Astrocyte (in vitro differentiated cells and primary cell): ENCODE results near the gene COPS9. TPM values are rescaled to one million over a fixed set of nuclear protein-coding genes. Genes with fewer than 3 reads are reported as not detected.
A peak's percentile ranks its signal among the peaks of the same experiment; 100 is the strongest.

Experiments
- DNase-seq: peaks from one replicate; pipeline ENCODE4 v3.0.0-alpha.2; 2010; ENCODE audit warnings: low read depth
- FAIRE-seq: peaks from 2 replicates; lab custom pipeline; 2011; peaks lifted over from hg19 to GRCh38; lab: Jason Lieb, UNC
- H2AFZ ChIP-seq: 2 replicates; pipeline ENCODE4 v1.6.0; 2012; ENCODE audit warnings: low read depth, low read length, inconsistent platforms
- H3K27ac ChIP-seq: 2 replicates; pipeline ENCODE4 v1.5.1; 2011; ENCODE audit warnings: low read depth, low read length, inconsistent platforms
- H3K27me3 ChIP-seq: 2 replicates; pipeline ENCODE4 v1.6.0; 2011; ENCODE audit warnings: low read length, inconsistent platforms; ENCODE audit not compliant: insufficient read depth
- H3K36me3 ChIP-seq: 2 replicates; pipeline ENCODE4 v1.5.1; 2011; ENCODE audit warnings: low read length, inconsistent platforms; ENCODE audit not compliant: insufficient read depth
- H3K4me1 ChIP-seq: 2 replicates; pipeline ENCODE4 v1.5.1; 2011; ENCODE audit warnings: low read length, inconsistent platforms; ENCODE audit not compliant: insufficient read depth
- H3K4me2 ChIP-seq: 2 replicates; pipeline ENCODE4 v1.6.0; 2012; ENCODE audit warnings: low read length, inconsistent platforms
- H3K4me3 ChIP-seq: 2 replicates; pipeline ENCODE4 v1.5.1; 2011; ENCODE audit warnings: low read depth, mild to moderate bottlenecking, low read length, inconsistent platforms; ENCODE audit not compliant: insufficient read depth
- H3K79me2 ChIP-seq: 2 replicates; pipeline ENCODE4 v1.6.0; 2012; ENCODE audit warnings: mild to moderate bottlenecking, low read length, inconsistent platforms; ENCODE audit not compliant: insufficient read depth
- H3K9ac ChIP-seq: 2 replicates; pipeline ENCODE4 v1.6.0; 2012; ENCODE audit warnings: mild to moderate bottlenecking, low read length, inconsistent platforms
- H3K9me3 ChIP-seq: 2 replicates; pipeline ENCODE4 v1.5.1; 2012; ENCODE audit warnings: low read depth, mild to moderate bottlenecking, low read length, inconsistent platforms; ENCODE audit not compliant: insufficient read depth
- H4K20me1 ChIP-seq: 2 replicates; pipeline ENCODE4 v1.6.0; 2012; ENCODE audit warnings: low read length, inconsistent platforms; ENCODE audit not compliant: insufficient read depth
- H3K27ac Mint-ChIP-seq: one replicate; pipeline ENCODE4 v1.8.0; 2021; ENCODE audit warnings: mild to moderate bottlenecking, mixed read lengths; ENCODE audit not compliant: unreplicated experiment
- H3K27me3 Mint-ChIP-seq: one replicate; pipeline ENCODE4 v1.8.0; 2021; ENCODE audit warnings: low read depth, mixed read lengths; ENCODE audit not compliant: unreplicated experiment
- H3K36me3 Mint-ChIP-seq: one replicate; pipeline ENCODE4 v1.8.0; 2021; ENCODE audit warnings: low read depth, mixed read lengths; ENCODE audit not compliant: unreplicated experiment
- H3K4me1 Mint-ChIP-seq: one replicate; pipeline ENCODE4 v1.8.0; 2021; ENCODE audit warnings: low read depth, mixed read lengths; ENCODE audit not compliant: unreplicated experiment
- H3K4me3 Mint-ChIP-seq: one replicate; pipeline ENCODE4 v1.8.0; 2021; ENCODE audit warnings: mild to moderate bottlenecking, moderate library complexity, mixed read lengths; ENCODE audit not compliant: unreplicated experiment
- H3K9me3 Mint-ChIP-seq: one replicate; pipeline ENCODE4 v1.8.0; 2021; ENCODE audit warnings: mild to moderate bottlenecking, mixed read lengths; ENCODE audit not compliant: unreplicated experiment
- CTCF ChIP-seq: IDR thresholded peaks from 2 replicates; pipeline ENCODE4 v1.5.1; 2011; ENCODE audit warnings: low read depth, mild to moderate bottlenecking, inconsistent platforms, low read length, moderate library complexity; ENCODE audit not compliant: insufficient read depth
- EZH2 ChIP-seq: IDR thresholded peaks from 2 replicates; pipeline ENCODE4 v1.6.1; 2012; ENCODE audit warnings: mild to moderate bottlenecking, low read length, inconsistent platforms; ENCODE audit not compliant: insufficient read depth
- total RNA-seq: library from RNA; stranded (reverse); gene quantifications from 2 replicates; pipeline ENCODE4 v1.2.1, GENCODE V29; 2021

Gene COPS9
- total RNA-seq, 1 donor from 2014 or later, result 192 TPM

DNA sequence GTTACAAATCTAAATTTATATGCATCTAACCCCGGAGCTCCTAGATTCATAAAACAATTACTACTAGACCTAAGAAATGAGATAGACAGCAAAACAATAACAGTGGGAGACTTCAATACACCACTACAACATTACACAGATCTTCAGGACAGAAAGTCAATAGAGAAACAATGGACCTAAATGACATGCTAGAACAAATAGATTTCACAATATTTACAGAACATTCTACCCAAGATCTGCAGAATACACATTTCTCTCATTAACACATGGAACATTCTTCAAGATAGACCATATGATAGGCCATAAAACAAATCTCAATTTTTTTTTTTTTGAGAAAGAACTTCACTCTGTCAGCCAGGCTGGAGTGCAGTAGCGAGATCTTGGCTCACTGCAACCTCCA lies 37.8 kb downstream of the COPS9 start:
- Histone ChIP-seq H3K4me3 (no peak overlapping the region), H3K4me2 (no peak overlapping the region), H4K20me1 (no peaks in the 10 kb centered on the region), H3K79me2 (no peaks in the 10 kb centered on the region), H3K27ac (no peak overlapping the region), H2AFZ (no peak overlapping the region), H3K36me3 (no peaks in the 10 kb centered on the region), H3K4me1 (no peaks in the 10 kb centered on the region), H3K27me3 (peaks cover 32% of the 10 kb centered on the region), H3K9ac (no peak overlapping the region), H3K9me3 (no peaks in the 10 kb centered on the region)
- no peaks in the 10 kb centered on the region for H3K36me3 Mint-ChIP-seq
- H3K27me3 Mint-ChIP-seq, result peaks cover 37% of the 10 kb centered on the region
- DNase-seq (no peak), FAIRE-seq (no peak)
- H3K4me3 Mint-ChIP-seq, result no peak overlapping the region
- H3K9me3 Mint-ChIP-seq, result peaks cover 13% of the 10 kb centered on the region
- H3K27ac Mint-ChIP-seq, result no peak overlapping the region
- TF ChIP-seq CTCF, result no peak
- no peak for TF ChIP-seq EZH2
- H3K4me1 Mint-ChIP-seq, result no peaks in the 10 kb centered on the region

DNA sequence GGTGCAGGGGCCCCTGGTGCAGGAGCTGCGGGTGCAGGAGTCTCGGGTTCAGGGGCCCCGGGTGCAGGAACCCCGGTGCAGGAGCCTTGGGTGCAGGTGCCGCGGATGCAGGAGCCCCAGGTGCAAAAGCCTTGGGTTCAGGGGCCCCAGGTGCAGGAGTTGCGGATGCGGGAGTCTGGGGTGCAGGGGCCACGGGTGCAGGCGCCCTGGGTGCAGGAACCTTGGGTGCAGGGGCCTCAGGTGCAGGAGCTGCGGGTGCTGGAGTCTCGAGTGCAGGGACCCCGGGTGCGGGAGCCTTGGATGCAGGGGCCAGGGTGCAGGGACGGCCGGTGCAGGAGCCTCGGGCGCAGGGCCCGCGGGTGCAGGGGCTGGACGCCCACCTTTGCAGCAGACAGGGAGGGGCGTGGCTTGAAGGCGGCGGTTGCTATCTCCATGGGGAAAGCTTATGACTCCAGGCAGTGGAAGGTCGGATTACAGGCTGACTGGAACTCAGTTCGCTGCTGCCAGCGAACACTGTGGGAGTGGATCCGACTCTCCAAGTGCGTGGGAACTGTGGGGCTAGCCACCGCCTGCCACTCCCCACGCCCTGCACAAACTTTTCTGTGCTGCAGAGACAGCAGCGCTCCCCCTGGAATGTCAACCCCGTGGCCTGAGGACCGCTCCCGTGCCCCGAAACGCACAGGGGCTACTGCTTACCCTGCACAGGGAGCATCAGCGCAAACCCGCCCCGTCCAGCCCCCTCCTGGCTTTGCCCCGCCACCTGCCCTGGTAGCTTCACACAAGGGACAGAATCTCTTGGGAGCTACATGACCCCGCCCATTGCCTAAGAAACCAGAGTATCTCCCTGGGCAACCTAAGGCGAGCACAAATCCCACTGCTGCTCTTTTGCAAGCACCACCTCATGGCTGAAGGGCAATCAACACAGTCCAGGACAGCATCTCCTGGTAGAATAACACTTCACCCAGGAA lies 40.3 kb downstream of the COPS9 start:
- no peak overlapping the region for H3K4me2 ChIP-seq
- no peak overlapping the region for H3K4me3 Mint-ChIP-seq
- H3K4me1 Mint-ChIP-seq, result no peaks in the 10 kb centered on the region
- TF ChIP-seq CTCF, result no peak
- peak; percentile 51 for TF ChIP-seq EZH2
- peaks cover 36% of the 10 kb centered on the region for H3K27me3 Mint-ChIP-seq
- FAIRE-seq, result no peak
- H3K79me2 ChIP-seq, result no peaks in the 10 kb centered on the region
- no peak overlapping the region for H3K27ac Mint-ChIP-seq
- no peaks in the 10 kb centered on the region for H3K9me3 ChIP-seq
- no peak overlapping the region for H3K27ac ChIP-seq
- no peaks in the 10 kb centered on the region for H4K20me1 ChIP-seq
- H3K9me3 Mint-ChIP-seq, result peaks cover 14% of the 10 kb centered on the region
- H3K4me1 ChIP-seq, result no peaks in the 10 kb centered on the region
- H3K36me3 Mint-ChIP-seq, result no peaks in the 10 kb centered on the region
- H3K4me3 ChIP-seq, result no peak overlapping the region
- no peak for DNase-seq
- peaks cover 29% of the 10 kb centered on the region for H3K27me3 ChIP-seq
- no peak overlapping the region for H3K9ac ChIP-seq
- no peaks in the 10 kb centered on the region for H3K36me3 ChIP-seq
- no peak overlapping the region for H2AFZ ChIP-seq

DNA sequence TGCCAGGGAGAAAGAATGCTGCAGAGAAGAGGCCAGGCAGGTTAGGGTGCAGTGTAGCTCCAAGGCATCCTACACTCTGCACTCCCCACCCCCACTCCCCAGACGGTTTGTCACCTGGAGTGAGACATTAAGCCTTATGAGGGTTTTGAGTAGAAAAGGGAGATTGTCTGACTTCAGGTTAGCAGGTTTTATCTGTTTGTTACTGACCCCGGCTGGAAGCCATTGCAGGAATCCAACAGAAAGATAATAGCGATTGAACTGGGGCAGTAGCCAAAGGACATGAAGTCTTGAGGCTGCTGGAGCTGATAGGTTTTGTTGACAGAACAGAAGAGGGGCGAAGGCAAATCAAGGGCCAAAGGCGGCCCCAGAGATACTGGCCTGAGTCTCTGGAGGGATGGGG lies 46.8 kb downstream of the COPS9 start:
- Histone ChIP-seq H3K4me2 (no peak overlapping the region), H3K27ac (no peak overlapping the region), H3K36me3 (no peaks in the 10 kb centered on the region), H3K79me2 (no peaks in the 10 kb centered on the region), H3K9me3 (no peaks in the 10 kb centered on the region), H3K9ac (no peak overlapping the region), H4K20me1 (no peaks in the 10 kb centered on the region), H3K4me1 (no peaks in the 10 kb centered on the region), H2AFZ (no peak overlapping the region), H3K4me3 (no peak overlapping the region), H3K27me3 (peaks cover 4% of the 10 kb centered on the region)
- Mint-ChIP-seq H3K27ac (no peak overlapping the region), H3K27me3 (peaks cover 12% of the 10 kb centered on the region), H3K9me3 (peaks cover 12% of the 10 kb centered on the region), H3K4me1 (no peaks in the 10 kb centered on the region), H3K4me3 (no peak overlapping the region), H3K36me3 (no peaks in the 10 kb centered on the region)
- DNase-seq (no peak), FAIRE-seq (no peak)
- no peak for TF ChIP-seq EZH2
- no peak for TF ChIP-seq CTCF
